Activated CD8-positive, alpha-beta memory T cell treated with anti-CD3 and anti-CD28 coated beads for 24 hours (primary cell): Measurements from ENCODE around the gene SPRR4.

Experiments used
- DNase-seq: peaks from one replicate; pipeline ENCODE4 v3.0.0-alpha.2; 2020

The SPRR4 gene

GRCh38 chr1:152970495-152970894 is at the start of gene SPRR4:
Gene SPRR4 (plus strand): TSS chr1:152970648. CDS start chr1:152971891, 1,243 bp downstream.
- no peak for DNase-seq

GRCh38 chr1:152924191-152924590 is 46.3 kb upstream of the SPRR4 start:
- no peak for DNase-seq

GRCh38 chr1:152926091-152926490 is 44.4 kb upstream of the SPRR4 start:
- no peak for DNase-seq

- no peak for DNase-seq
Observed at GRCh38 chr1:152928671-152929070, 41.8 kb upstream of the SPRR4 start.

GRCh38 chr1:152932170-152932811 is 38.2 kb upstream of the SPRR4 start:
- DNase-seq, result no peak

- no peak for DNase-seq
Observed at GRCh38 chr1:152933196-152933595, 37.3 kb upstream of the SPRR4 start.

GRCh38 chr1:152940614-152941013 is 29.8 kb upstream of the SPRR4 start:
- no peak for DNase-seq

- no peak for DNase-seq
Observed at GRCh38 chr1:152941037-152941711, 29.3 kb upstream of the SPRR4 start.

- DNase-seq, result no peak
Observed at GRCh38 chr1:152942161-152942560, 28.3 kb upstream of the SPRR4 start.

GRCh38 chr1:152946248-152946647 is 24.2 kb upstream of the SPRR4 start:
- DNase-seq, result no peak

GRCh38 chr1:152946651-152947256 is 23.7 kb upstream of the SPRR4 start, which contains the start of gene SPRR5:
Gene SPRR5 (plus strand): TSS chr1:152947206. CDS start chr1:152948555, 1,349 bp downstream.
- no peak for DNase-seq

GRCh38 chr1:152951711-152952110 is 18.7 kb upstream of the SPRR4 start:
- DNase-seq, result no peak

- no peak for DNase-seq
Observed at GRCh38 chr1:152953761-152954160, 16.7 kb upstream of the SPRR4 start.

- no peak for DNase-seq
Observed at GRCh38 chr1:152954436-152954835, 16.0 kb upstream of the SPRR4 start.

- no peak for DNase-seq
Observed at GRCh38 chr1:152957561-152957960, 12.9 kb upstream of the SPRR4 start.

GRCh38 chr1:152959273-152959672 is 11.2 kb upstream of the SPRR4 start:
- no peak for DNase-seq

GRCh38 chr1:152959801-152960451 is 10.5 kb upstream of the SPRR4 start:
- no peak for DNase-seq

GRCh38 chr1:152960452-152961044 is 9.9 kb upstream of the SPRR4 start:
- DNase-seq, result no peak

GRCh38 chr1:152961226-152961891 is 9.1 kb upstream of the SPRR4 start:
- DNase-seq, result no peak

GRCh38 chr1:152962876-152963415 is 7.5 kb upstream of the SPRR4 start:
- DNase-seq, result no peak

- no peak for DNase-seq
Observed at GRCh38 chr1:152964536-152964935, 5.9 kb upstream of the SPRR4 start.

GRCh38 chr1:152965853-152966252 is 4.6 kb upstream of the SPRR4 start:
- DNase-seq, result no peak
